MM.1S (cell line): Measurements from ENCODE around the gene HOMER3.

Experiments used
- DNase-seq: peaks from one replicate; pipeline ENCODE4 v3.0.0-alpha.2; 2015
- H2AFZ ChIP-seq: fragments of 300-600 bp; sonication (generic); 2 replicates; pipeline ENCODE4 v1.6.0; 2016; ENCODE audit warnings: antibody characterized with exemption, low read length
- H3F3A ChIP-seq: fragments of 300-600 bp; sonication (generic); 2 replicates; pipeline ENCODE4 v1.6.1; 2016; ENCODE audit warnings: mild to moderate bottlenecking, antibody characterized with exemption, low read length, moderate library complexity, mixed read lengths; ENCODE audit not compliant: insufficient read depth
- H3K27ac ChIP-seq: fragments of 300-600 bp; sonication (generic); 2 replicates; pipeline ENCODE4 v1.5.1; 2016; ENCODE audit warnings: mild to moderate bottlenecking, low read length
- H3K27me3 ChIP-seq: fragments of 300-600 bp; sonication (generic); replicated peaks from 2 replicates; pipeline ENCODE4 v1.6.0; 2016; ENCODE audit warnings: low read length; ENCODE audit not compliant: insufficient read depth
- H3K36me3 ChIP-seq: fragments of 300-600 bp; sonication (generic); replicated peaks from 2 replicates; pipeline ENCODE4 v1.6.1; 2016; ENCODE audit warnings: mild to moderate bottlenecking, low read length, mixed read lengths; ENCODE audit not compliant: insufficient read depth
- H3K4me1 ChIP-seq: fragments of 300-600 bp; sonication (generic); 2 replicates; pipeline ENCODE4 v1.6.1; 2016; ENCODE audit warnings: low read length, mixed read lengths
- H3K4me2 ChIP-seq: fragments of 300-600 bp; sonication (generic); 2 replicates; pipeline ENCODE4 v1.6.0; 2016; ENCODE audit warnings: low read depth, low read length
- H3K4me3 ChIP-seq: fragments of 300-600 bp; sonication (generic); 2 replicates; pipeline ENCODE4 v1.5.1; 2016; ENCODE audit warnings: low read length, mixed read lengths
- H3K79me2 ChIP-seq: fragments of 300-600 bp; sonication (generic); 2 replicates; pipeline ENCODE4 v1.6.1; 2016; ENCODE audit warnings: mixed run types, low read length, mixed read lengths
- H3K9ac ChIP-seq: fragments of 300-600 bp; sonication (generic); 2 replicates; pipeline ENCODE4 v1.6.1; 2016; ENCODE audit warnings: low read length, mixed read lengths
- H3K9me2 ChIP-seq: fragments of 300-600 bp; sonication (generic); replicated peaks from 2 replicates; pipeline ENCODE4 v1.6.1; 2016; ENCODE audit warnings: mild to moderate bottlenecking, low read length, mixed read lengths; ENCODE audit not compliant: insufficient read depth
- H3K9me3 ChIP-seq: fragments of 300-600 bp; sonication (generic); replicated peaks from 2 replicates; pipeline ENCODE4 v1.6.1; 2016; ENCODE audit warnings: mild to moderate bottlenecking, low read length, mixed read lengths; ENCODE audit not compliant: insufficient read depth
- H4K20me1 ChIP-seq: fragments of 300-600 bp; sonication (generic); 2 replicates; pipeline ENCODE4 v1.6.1; 2016; ENCODE audit warnings: mild to moderate bottlenecking, low read length, moderate library complexity, mixed read lengths; ENCODE audit not compliant: insufficient read depth
- EZH2 ChIP-seq: fragments of 300-600 bp; sonication (generic); optimal IDR thresholded peaks from 2 replicates; pipeline ENCODE3; 2017; ENCODE audit warnings: low read depth, mild to moderate bottlenecking, antibody characterized with exemption, low read length, mixed read lengths
- EZH2phosphoT487 ChIP-seq: fragments of 300-600 bp; sonication (generic); IDR thresholded peaks from 2 replicates; pipeline ENCODE4 v1.6.1; 2018; ENCODE audit warnings: antibody characterized with exemption, low read length
- TF ChIP-seq, protein P1 (sequence below): fragments of 300-600 bp; sonication (generic); IDR thresholded peaks from 2 replicates; pipeline ENCODE4 v1.5.1; 2016; ENCODE audit warnings: antibody characterized with exemption, low read length, mixed read lengths

The HOMER3 gene

DNA sequence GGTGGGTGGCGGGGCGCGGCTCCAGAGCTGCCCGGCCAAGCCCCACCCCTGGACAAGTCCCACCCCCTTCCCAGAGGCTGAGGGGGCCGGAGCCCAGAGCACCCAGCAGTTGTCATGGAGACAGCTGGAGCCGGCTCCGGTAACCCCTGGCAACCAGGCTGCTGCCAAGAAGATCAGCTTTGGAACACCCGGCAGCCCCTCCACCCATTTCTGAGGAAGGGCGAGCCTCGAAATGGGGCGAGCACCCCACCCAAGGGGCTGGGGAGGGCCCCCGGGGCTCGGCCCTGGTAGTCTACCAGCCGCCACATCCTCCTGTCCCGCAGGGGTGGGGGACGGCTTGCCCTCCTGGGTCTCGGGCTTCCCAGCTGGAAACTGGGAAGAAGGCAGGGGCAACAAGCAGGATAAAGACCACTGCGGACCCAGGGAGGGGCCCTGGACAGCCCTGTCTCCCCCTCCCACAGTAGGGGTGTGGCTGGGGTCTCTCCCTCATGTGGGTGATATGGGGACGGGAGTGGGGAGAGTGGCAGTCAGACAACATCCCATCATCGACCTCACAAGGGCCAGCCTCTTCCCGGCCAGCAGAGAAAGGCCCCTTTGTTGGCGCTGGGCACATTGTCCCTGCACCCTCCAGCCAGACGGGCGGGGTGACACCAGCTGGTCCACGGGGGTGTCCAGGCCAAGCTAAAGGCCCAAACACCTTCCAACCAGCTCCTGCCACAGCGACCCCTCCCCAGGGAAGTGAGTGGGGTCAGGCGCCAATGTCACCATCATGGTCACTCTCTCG is 46.6 kb downstream of the HOMER3 start:
- Histone ChIP-seq H2AFZ (no peak overlapping the region), H3K4me2 (no peak overlapping the region)
- DNase-seq = no peak

DNA sequence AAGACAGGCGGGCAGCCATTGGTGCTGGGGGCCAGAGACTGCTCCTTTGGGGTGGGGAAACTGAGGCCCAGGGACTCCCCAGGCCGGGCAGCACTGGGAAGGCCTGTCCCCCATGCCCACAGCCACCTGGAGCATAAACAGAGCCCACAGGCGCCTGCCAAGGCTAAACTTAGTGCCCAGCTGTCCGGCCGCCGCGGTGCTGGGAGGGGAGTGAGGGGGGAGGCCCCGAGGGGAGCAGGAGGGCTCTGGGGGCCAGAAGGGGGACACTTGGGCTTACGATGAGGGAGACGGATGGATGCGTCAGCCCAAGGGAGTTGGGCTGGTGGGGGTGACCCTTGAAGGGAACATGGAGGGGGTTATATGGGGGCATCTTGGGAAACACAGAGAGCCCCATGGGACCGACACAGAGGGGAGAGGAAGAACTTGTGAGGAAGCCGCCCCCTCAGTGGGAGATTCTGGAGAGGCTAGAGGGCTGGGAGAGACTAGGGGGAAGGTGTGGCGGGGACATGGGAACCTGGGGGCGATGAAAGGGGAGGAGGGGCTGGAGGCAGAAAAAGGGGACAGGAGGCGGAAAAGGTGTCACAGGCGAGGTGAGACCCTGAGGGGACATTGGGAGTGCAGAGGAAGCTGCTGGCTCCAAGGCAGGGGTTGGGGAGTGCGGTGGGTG is 47.3 kb downstream of the HOMER3 start:
- H3K36me3 ChIP-seq = no peaks in the 10 kb centered on the region
- no peaks in the 10 kb centered on the region for H3K9me3 ChIP-seq
- no peak overlapping the region for H2AFZ ChIP-seq
- H3K27me3 ChIP-seq = peaks cover 51% of the 10 kb centered on the region
- H4K20me1 ChIP-seq = no peaks in the 10 kb centered on the region
- no peak for TF ChIP-seq EZH2phosphoT487
- H3K4me1 ChIP-seq = no peaks in the 10 kb centered on the region
- H3K27ac ChIP-seq = no peak overlapping the region
- no peaks in the 10 kb centered on the region for H3K79me2 ChIP-seq
- no peaks in the 10 kb centered on the region for H3F3A ChIP-seq
- H3K9ac ChIP-seq = no peak overlapping the region
- H3K4me3 ChIP-seq = no peak overlapping the region
- no peak overlapping the region for H3K4me2 ChIP-seq
- H3K9me2 ChIP-seq = no peaks in the 10 kb centered on the region
- DNase-seq = no peak

More for the DNA sequence above, 46.6 kb downstream of the HOMER3 start:
- peaks cover 51% of the 10 kb centered on the region for H3K27me3 ChIP-seq
- H3K4me1 ChIP-seq = no peaks in the 10 kb centered on the region
- no peak overlapping the region for H3K9ac ChIP-seq
- TF ChIP-seq, protein P1, sequence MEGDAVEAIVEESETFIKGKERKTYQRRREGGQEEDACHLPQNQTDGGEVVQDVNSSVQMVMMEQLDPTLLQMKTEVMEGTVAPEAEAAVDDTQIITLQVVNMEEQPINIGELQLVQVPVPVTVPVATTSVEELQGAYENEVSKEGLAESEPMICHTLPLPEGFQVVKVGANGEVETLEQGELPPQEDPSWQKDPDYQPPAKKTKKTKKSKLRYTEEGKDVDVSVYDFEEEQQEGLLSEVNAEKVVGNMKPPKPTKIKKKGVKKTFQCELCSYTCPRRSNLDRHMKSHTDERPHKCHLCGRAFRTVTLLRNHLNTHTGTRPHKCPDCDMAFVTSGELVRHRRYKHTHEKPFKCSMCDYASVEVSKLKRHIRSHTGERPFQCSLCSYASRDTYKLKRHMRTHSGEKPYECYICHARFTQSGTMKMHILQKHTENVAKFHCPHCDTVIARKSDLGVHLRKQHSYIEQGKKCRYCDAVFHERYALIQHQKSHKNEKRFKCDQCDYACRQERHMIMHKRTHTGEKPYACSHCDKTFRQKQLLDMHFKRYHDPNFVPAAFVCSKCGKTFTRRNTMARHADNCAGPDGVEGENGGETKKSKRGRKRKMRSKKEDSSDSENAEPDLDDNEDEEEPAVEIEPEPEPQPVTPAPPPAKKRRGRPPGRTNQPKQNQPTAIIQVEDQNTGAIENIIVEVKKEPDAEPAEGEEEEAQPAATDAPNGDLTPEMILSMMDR = no peak
- TF ChIP-seq EZH2 (no peak), EZH2phosphoT487 (no peak)
- no peaks in the 10 kb centered on the region for H3K36me3 ChIP-seq
- no peaks in the 10 kb centered on the region for H3F3A ChIP-seq
- H3K4me3 ChIP-seq = no peak overlapping the region
- no peaks in the 10 kb centered on the region for H3K79me2 ChIP-seq
- no peaks in the 10 kb centered on the region for H4K20me1 ChIP-seq
- no peaks in the 10 kb centered on the region for H3K9me2 ChIP-seq
- H3K27ac ChIP-seq = no peak overlapping the region
- H3K9me3 ChIP-seq = no peaks in the 10 kb centered on the region

DNA sequence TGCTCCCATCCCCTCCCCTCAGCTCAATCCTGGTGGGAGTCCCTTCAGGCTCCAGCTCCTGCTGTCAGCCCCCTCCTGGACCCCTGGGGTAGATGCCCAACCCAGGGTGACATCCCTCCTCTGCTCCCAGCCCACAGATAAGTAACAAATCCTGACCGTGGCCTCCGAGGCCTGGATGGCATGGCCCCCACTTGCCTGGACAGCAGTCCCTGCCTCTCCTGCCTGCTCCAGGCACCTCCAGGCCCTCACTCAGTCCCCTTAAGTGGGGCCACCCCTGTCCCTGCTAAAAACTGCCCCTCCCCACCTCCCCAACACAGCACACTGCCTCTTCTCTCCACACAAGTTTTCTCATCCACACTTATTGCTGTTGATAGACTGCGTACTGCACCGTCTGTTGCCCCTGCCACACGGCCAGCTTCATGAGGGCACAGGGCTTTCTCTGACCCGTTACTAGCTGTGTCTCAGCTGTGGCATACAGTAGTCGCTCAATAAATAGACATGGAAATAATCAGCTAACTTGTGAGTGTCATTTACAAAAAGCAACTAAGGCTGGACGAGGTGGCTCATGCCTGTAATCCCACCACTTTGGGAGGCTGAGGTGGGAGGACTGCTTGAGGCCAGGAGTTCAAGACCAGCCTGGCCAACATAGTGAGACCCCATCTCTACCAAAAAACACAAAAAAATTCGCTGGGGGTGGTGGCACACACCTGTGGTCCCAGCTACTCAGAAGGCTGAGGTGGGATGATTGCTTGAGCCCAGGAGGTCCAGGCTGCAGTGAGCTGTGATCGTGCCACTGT is 50.9 kb downstream of the HOMER3 start:
- peaks cover 62% of the 10 kb centered on the region for H3K27me3 ChIP-seq
- no peaks in the 10 kb centered on the region for H3K9me2 ChIP-seq
- H3K4me3 ChIP-seq = no peak overlapping the region
- H3K9ac ChIP-seq = no peak overlapping the region
- TF ChIP-seq, protein P1 = no peak
- no peak for TF ChIP-seq EZH2phosphoT487
- no peak for TF ChIP-seq EZH2
- no peak for DNase-seq
- no peaks in the 10 kb centered on the region for H3K79me2 ChIP-seq
- no peaks in the 10 kb centered on the region for H3K4me1 ChIP-seq
- H3K27ac ChIP-seq = no peak overlapping the region
- H3K36me3 ChIP-seq = no peaks in the 10 kb centered on the region
- no peak overlapping the region for H2AFZ ChIP-seq
- no peak overlapping the region for H3K4me2 ChIP-seq
- H4K20me1 ChIP-seq = no peaks in the 10 kb centered on the region
- H3F3A ChIP-seq = no peaks in the 10 kb centered on the region
- no peaks in the 10 kb centered on the region for H3K9me3 ChIP-seq
